Body of pancreas (tissue), 4 donors: ENCODE results near the gene RAET1G.
"Not testable (repeated sequence)": the region's sequence is repeated elsewhere in the genome, so short reads cannot be mapped to it uniquely, and the experiment has no call there.

Source experiments
- CTCF ChIP-seq, 7 experiments: fragments of 450-650 bp in 4 of 7; fragments of 200-600 bp in 3 of 7; sonication (generic) in 3 of 7; IDR thresholded peaks; one replicate each; pipeline ENCODE4 v1.5.1; 2016 to 2019; ENCODE audit warnings: antibody characterized with exemption in 7 of 7
- POLR2A ChIP-seq, 3 donors: fragments of 450-650 bp; IDR thresholded peaks; one replicate each; pipeline ENCODE4 v1.6.1; 2016; ENCODE audit warnings: antibody characterized with exemption in 3 of 3, mild to moderate bottlenecking in 2 of 3

DNA sequence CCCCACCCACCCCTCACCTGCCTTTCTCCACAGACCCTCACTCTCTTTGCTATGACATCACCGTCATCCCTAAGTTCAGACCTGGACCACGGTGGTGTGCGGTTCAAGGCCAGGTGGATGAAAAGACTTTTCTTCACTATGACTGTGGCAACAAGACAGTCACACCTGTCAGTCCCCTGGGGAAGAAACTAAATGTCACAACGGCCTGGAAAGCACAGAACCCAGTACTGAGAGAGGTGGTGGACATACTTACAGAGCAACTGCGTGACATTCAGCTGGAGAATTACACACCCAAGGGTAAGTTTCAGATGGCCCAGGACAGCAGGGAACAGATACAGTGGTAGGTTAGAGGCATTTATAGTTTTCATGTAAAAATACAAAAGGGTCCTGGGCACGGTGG lies 22.4 kb upstream of the RAET1G start:
- TF ChIP-seq POLR2A, CTCF (IDR thresholded peaks at IDR 0.05): not testable (repeated sequence)
